ENCODE measurements around the gene TIMM17A.

- no peak for TF ChIP-seq SPI1 (IDR thresholded peaks at IDR 0.05; ENCODE audit: borderline replicate concordance, low read depth)
- TF ChIP-seq REST (IDR thresholded peaks at IDR 0.05; ENCODE audit: insufficient replicate concordance, low read depth): no peak
- TF ChIP-seq CTCF (IDR thresholded peaks at IDR 0.05; ENCODE audit: insufficient read depth, low read length): no peak
- no peak for TF ChIP-seq POLR2AphosphoS5 (IDR thresholded peaks at IDR 0.05; ENCODE audit: low read depth)
- no peak for TF ChIP-seq GABPA (IDR thresholded peaks at IDR 0.05; ENCODE audit: low read depth)
Measured at GRCh38 chr1:201906336-201906735, 49.0 kb upstream of the TIMM17A start.

All from HL-60 (cell line).